HepG2 (cell line): ENCODE measurements around the gene HIVEP2. TPM values are rescaled to one million over a fixed set of nuclear protein-coding genes. Genes with fewer than 3 reads are reported as not detected.

Experiments
- ATAC-seq: fragments of 200-7000 bp; cut with Tn5 transposase; 3 replicates; pipeline ENCODE4 v1.9.1; 2020; ENCODE audit warnings: mild to moderate bottlenecking, moderate library complexity
- BruUV-seq: library from RNA; stranded (reverse); fragments of 400-500 nt; replicated peaks from 2 replicates; lab custom pipeline; 2021; lab: Mats Ljungman, UMichigan
- CTCF ChIA-PET: fragments of 300-600 bp; formaldehyde crosslinking; extraction: SDS; loops from one replicate; lab custom pipeline; 2021; ENCODE audit warnings: low total read pairs, inconsistent platforms, low intra/inter-chr PET ratio; lab: Yijun Ruan, JAX
- POLR2A ChIA-PET: fragments of 350-600 bp; sonication (Branson Sonifier 250); formaldehyde crosslinking; loops from one replicate; lab custom pipeline; 2020; ENCODE audit warnings: antibody characterized with exemption, inconsistent platforms; lab: Yijun Ruan, JAX
- DNase-seq: peaks from one replicate; pipeline ENCODE4 v3.0.0-alpha.2; 2015; ENCODE audit warnings: low spot score
- FAIRE-seq: peaks from 3 replicates; lab custom pipeline; 2011; peaks lifted over from hg19 to GRCh38; lab: Jason Lieb, UNC
- H2AFZ ChIP-seq: one replicate; pipeline ENCODE4 v1.6.1; 2011; ENCODE audit warnings: low read length, inconsistent platforms
- H3K27ac ChIP-seq: fragments of 300-600 bp; 3 replicates; pipeline ENCODE4 v1.8.0; 2011; ENCODE audit warnings: mixed run types, mild to moderate bottlenecking, mixed read lengths, low read length, inconsistent platforms; ENCODE audit not compliant: insufficient read depth; ENCODE audit errors: extremely low read length
- H3K27me3 ChIP-seq, 2 experiments: fragments of 200-600 bp in 1 of 2; 2 replicates in 1 of 2; 3 replicates in 1 of 2; pipeline versions ENCODE4 v1.6.0 to v1.8.0; 2011; ENCODE audit warnings: low read length in 2 of 2, mild to moderate bottlenecking in 2 of 2, moderate library complexity in 2 of 2, inconsistent platforms in 1 of 2; ENCODE audit not compliant: insufficient read depth in 2 of 2, control insufficient read depth in 1 of 2
- H3K36me3 ChIP-seq, 2 experiments: fragments of 200-600 bp in 1 of 2; replicated peaks in 1 of 2; 2 replicates in 1 of 2; 3 replicates in 1 of 2; pipeline versions ENCODE4 v1.5.1 to v1.8.0; 2011; ENCODE audit warnings: low read length in 2 of 2, inconsistent platforms in 1 of 2; ENCODE audit not compliant: insufficient read depth in 2 of 2, control insufficient read depth in 1 of 2
- H3K4me1 ChIP-seq: 2 replicates; pipeline ENCODE4 v1.5.1; 2012; ENCODE audit warnings: low read length, inconsistent platforms; ENCODE audit not compliant: insufficient read depth
- H3K4me2 ChIP-seq: 2 replicates; pipeline ENCODE4 v1.6.0; 2011; ENCODE audit warnings: low read depth, low read length, inconsistent platforms
- H3K4me3 ChIP-seq, 3 experiments: fragments of 200-600 bp in 1 of 3; sonication (generic), shearing (Covaris generic) in 1 of 3; replicated peaks in 1 of 3; 2 replicates each; pipeline ENCODE4 v1.5.1; 2011 to 2016; ENCODE audit warnings: low read length in 3 of 3, inconsistent platforms in 2 of 3, low read depth in 2 of 3, mild to moderate bottlenecking in 2 of 3, control low read depth in 1 of 3, mixed read lengths in 1 of 3; ENCODE audit not compliant: insufficient read depth in 1 of 3
- H3K79me2 ChIP-seq: one replicate; pipeline ENCODE4 v1.6.1; 2011; ENCODE audit warnings: low read length, inconsistent platforms; ENCODE audit not compliant: insufficient read depth
- H3K9ac ChIP-seq: 2 replicates; pipeline ENCODE4 v1.6.0; 2011; ENCODE audit warnings: mild to moderate bottlenecking, low read depth, low read length, inconsistent platforms; ENCODE audit not compliant: insufficient read depth
- H3K9me3 ChIP-seq: 2 replicates; pipeline ENCODE4 v1.5.1; 2012; ENCODE audit warnings: mild to moderate bottlenecking, low read length
- H4K20me1 ChIP-seq: 2 replicates; pipeline ENCODE4 v1.6.0; 2011; ENCODE audit warnings: inconsistent platforms, mild to moderate bottlenecking, low read length, moderate library complexity; ENCODE audit not compliant: insufficient read depth
- HMG20B ChIP-seq: conservative IDR thresholded peaks from 2 replicates; pipeline ENCODE4 v1.6.1; 2016; ENCODE audit warnings: missing genetic modification reagents, missing compliant biosample characterization
- KAT2B ChIP-seq: fragments of 150-350 bp; IDR thresholded peaks from 2 replicates; pipeline ENCODE4 v1.6.1; 2014; ENCODE audit warnings: low read depth, low read length, borderline replicate concordance
- LCORL ChIP-seq, 2 experiments: fragments of 450-650 bp in 1 of 2; sonication (generic) in 1 of 2; formaldehyde crosslinking in 1 of 2; IDR thresholded peaks; 2 replicates each; pipeline versions ENCODE4 v1.5.0 to v1.6.1; 2017 to 2020; ENCODE audit warnings: antibody characterized with exemption in 1 of 2, missing genetic modification reagents in 1 of 2
- PAXIP1 ChIP-seq: sonication (generic); formaldehyde crosslinking; conservative IDR thresholded peaks from 2 replicates; pipeline ENCODE4 v1.4.0; 2020; ENCODE audit warnings: mild to moderate bottlenecking, missing genetic modification reagents, moderate library complexity
- RFX5 ChIP-seq: IDR thresholded peaks from 2 replicates; pipeline ENCODE4 v1.6.1; 2011; ENCODE audit warnings: low read depth, low read length, improper control_type of control experiment
- SMARCC2 ChIP-seq: fragments of 450-650 bp; IDR thresholded peaks from 2 replicates; pipeline ENCODE4 v1.6.1; 2017; ENCODE audit warnings: antibody characterized with exemption, mild to moderate bottlenecking
- STAG1 ChIP-seq: sonication (generic); formaldehyde crosslinking; IDR thresholded peaks from 2 replicates; pipeline ENCODE4 v1.4.0; 2020; ENCODE audit warnings: missing genetic modification reagents
- TEAD3 ChIP-seq: optimal IDR thresholded peaks from 2 replicates; pipeline ENCODE3; 2016; ENCODE audit warnings: borderline replicate concordance
- TRIM24 ChIP-seq: sonication (generic); formaldehyde crosslinking; IDR thresholded peaks from 2 replicates; pipeline ENCODE4 v1.8.0; 2022; ENCODE audit warnings: mild to moderate bottlenecking, missing genetic modification reagents
- ZBTB33 ChIP-seq: sonication (generic); formaldehyde crosslinking; IDR thresholded peaks from 2 replicates; pipeline ENCODE4 v1.4.0; 2020; ENCODE audit warnings: missing genetic modification reagents
- ZFP62 ChIP-seq: sonication (generic); formaldehyde crosslinking; IDR thresholded peaks from 2 replicates; pipeline ENCODE4 v1.4.0; 2020; ENCODE audit warnings: missing genetic modification reagents
- ZNF34 ChIP-seq: sonication (generic); formaldehyde crosslinking; IDR thresholded peaks from 2 replicates; pipeline ENCODE4 v1.4.0; 2020; ENCODE audit warnings: mild to moderate bottlenecking, missing genetic modification reagents, borderline replicate concordance
- ZNF414 ChIP-seq: sonication (generic); formaldehyde crosslinking; IDR thresholded peaks from 2 replicates; pipeline ENCODE4 v1.5.0; 2020; ENCODE audit warnings: missing genetic modification reagents
- ZNF564 ChIP-seq: sonication (generic); formaldehyde crosslinking; IDR thresholded peaks from 2 replicates; pipeline ENCODE4 v1.8.1; 2023; ENCODE audit warnings: mild to moderate bottlenecking, missing genetic modification reagents
- WGBS: methylation state at CpG from one replicate; pipeline ENCODE4 v1.1.6; 2017; ENCODE audit warnings: low lambda C conversion rate; 5-methylcytosine and 5-hydroxymethylcytosine counted together
- in situ Hi-C: cut with HindIII; loops from 2 replicates; pipeline ENCODE4 v1.10.0; 2017; ENCODE audit warnings: low pct_unique_long_range_greater_than_20kb; ENCODE audit not compliant: extremely low pct_ligation_motif_present
- intact Hi-C: fragments of 100-400 bp; cut with micrococcal nuclease; formaldehyde crosslinking; loops from one replicate; pipeline ENCODE4 v1.10.0; 2022; ENCODE audit not compliant: unreplicated experiment
- polyA plus RNA-seq, 8 experiments: library from polyadenylated mRNA; depleted of rRNA in 3 of 8; stranded (reverse) in 7 of 8; unstranded in 1 of 8; fragments of >200 nt; fragmentation: Illumina TruSeq in 4 of 8; extraction: Trizol in 4 of 8; gene quantifications; 2 replicates each; pipeline versions ENCODE4 v1.2.1 to v1.2.3, GENCODE V29; 2011 to 2016; ENCODE audit warnings: low read depth in 4 of 8, missing spikeins in 1 of 8, mixed read lengths in 1 of 8; ENCODE audit not compliant: insufficient read depth in 1 of 8
- total RNA-seq, 5 experiments: library from RNA; depleted of rRNA; stranded (reverse); fragments of >200 nt; fragmentation: Illumina TruSeq; extraction: Trizol; gene quantifications; 2 replicates each; pipeline ENCODE4 v1.2.3, GENCODE V29; 2016; ENCODE audit warnings: low read depth in 1 of 5

HIVEP2 gene
- total and polyA plus RNA-seq, 2 of the 13 experiments (the other 11 are each of a cell fraction or from before 2014, with no cell fraction given), result 3.4 to 12.9 TPM

- TF ChIP-seq RFX5 (no peak), KAT2B (no peak), ZBTB33 (no peak)
Observed at GRCh38 chr6:142722841-142723240, 222.1 kb downstream of the HIVEP2 start (continued).

GRCh38 chr6:142722012-142722411 is 223.0 kb downstream of the HIVEP2 start:
- ChIA-PET CTCF (no interaction called here), POLR2A (interaction anchor here (0.6 kb wide), 1 partner anchor 381 kb away, joined by 3 read pairs; no protein-coding TSS in a partner anchor)
- DNase-seq, result no peak

More at GRCh38 chr6:142722012-142722411, 223.0 kb downstream of the HIVEP2 start:
- Histone ChIP-seq H3K4me1 (0 out of 2 replicates have a peak, but pooled peaks cover 7% of the 10 kb centered on the region), H3K27ac (no peak overlapping the region), H3K79me2 (no peaks in the 10 kb centered on the region), H2AFZ (no peak overlapping the region), H3K9me3 (peaks cover 17% of the 10 kb centered on the region), H3K27me3 (peaks cover 0 to 17% of the 10 kb centered on the region in 2 experiments; a peak in 4 of 5 replicates), H3K9ac (no peak overlapping the region), H3K4me2 (no peak overlapping the region), H3K36me3 (no peaks in the 10 kb centered on the region), H4K20me1 (no peaks in the 10 kb centered on the region), H3K4me3 (no peak overlapping the region)
- intact Hi-C loops (no loop called here), in situ Hi-C loops (no loop called here)
- ATAC-seq, result no peak
- no peak for TF ChIP-seq SMARCC2
- no peak for TF ChIP-seq TRIM24 (CRISPR knock-in tag)
- TF ChIP-seq ZNF34 (CRISPR knock-in tag), result no peak
- TF ChIP-seq HMG20B (CRISPR knock-in tag), result no peak
- TF ChIP-seq ZFP62 (CRISPR knock-in tag), result no peak
- no peak for TF ChIP-seq PAXIP1 (CRISPR knock-in tag)
- TF ChIP-seq TEAD3 (CRISPR knock-in tag), result no peak
- TF ChIP-seq STAG1 (CRISPR knock-in tag), result no peak
- TF ChIP-seq LCORL (IDR thresholded peaks at IDR 0.05), result no peak
- no peak for TF ChIP-seq LCORL (CRISPR knock-in tag; IDR thresholded peaks at IDR 0.05)
- TF ChIP-seq ZNF414 (CRISPR knock-in tag), result no peak
- no peak for TF ChIP-seq ZNF564 (CRISPR knock-in tag)
- 32% methylated on average over 3 of the region's 3 CpGs for WGBS
- BruUV-seq, result no TSS peak
- FAIRE-seq, result no peak
